Muscle of arm (tissue), 12 donors: Measurements from ENCODE around the gene ZNF576. TPM values are rescaled to one million over a fixed set of nuclear protein-coding genes. Genes with fewer than 3 reads are reported as not detected.
"Not testable (repeated sequence)": the region's sequence is repeated elsewhere in the genome, so short reads cannot be mapped to it uniquely, and the experiment has no call there.

Experiments
- DNase-seq: peaks from one replicate; pipeline ENCODE4 v3.0.0-alpha.2; 2013
- polyA plus RNA-seq, 12 donors: library from polyadenylated mRNA; unstranded; fragments of 120-200 nt; gene quantifications; one replicate each; pipeline ENCODE4 v1.2.1, GENCODE V29; 2013; ENCODE audit not compliant: insufficient read length in 12 of 12

The ZNF576 gene
- polyA plus RNA-seq, 12 donors: 7.2 to 11.6 (median 8.4) TPM; not detected in 2

DNA sequence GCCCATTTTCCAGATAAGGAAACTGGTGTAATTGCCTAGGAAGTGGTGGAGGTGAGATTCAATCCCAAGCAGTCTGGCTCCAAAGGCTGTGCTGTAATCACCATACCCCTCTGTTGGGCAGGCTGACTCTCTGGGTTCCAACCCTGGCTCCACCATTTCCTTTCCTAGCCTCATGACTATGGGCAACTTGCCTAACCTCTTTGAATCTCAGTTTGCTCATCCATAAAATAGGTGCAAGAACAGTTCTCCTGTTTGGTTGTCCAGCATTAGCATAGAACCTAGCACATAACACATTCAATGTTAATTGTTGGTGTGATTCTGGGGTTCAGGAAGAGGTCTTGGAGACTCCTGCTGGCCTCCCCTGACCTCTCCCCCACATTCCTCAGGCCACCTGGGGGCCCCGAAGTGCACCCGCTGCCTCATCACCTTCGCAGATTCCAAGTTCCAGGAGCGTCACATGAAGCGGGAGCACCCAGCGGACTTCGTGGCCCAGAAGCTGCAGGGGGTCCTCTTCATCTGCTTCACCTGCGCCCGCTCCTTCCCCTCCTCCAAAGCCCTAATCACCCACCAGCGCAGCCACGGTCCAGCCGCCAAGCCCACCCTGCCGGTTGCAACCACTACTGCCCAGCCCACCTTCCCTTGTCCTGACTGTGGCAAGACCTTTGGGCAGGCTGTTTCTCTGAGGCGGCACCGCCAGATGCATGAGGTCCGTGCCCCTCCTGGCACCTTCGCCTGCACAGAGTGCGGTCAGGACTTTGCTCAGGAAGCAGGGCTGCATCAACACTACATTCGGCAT lies 2.2 kb downstream of the ZNF576 start:
- no peak for DNase-seq

DNA sequence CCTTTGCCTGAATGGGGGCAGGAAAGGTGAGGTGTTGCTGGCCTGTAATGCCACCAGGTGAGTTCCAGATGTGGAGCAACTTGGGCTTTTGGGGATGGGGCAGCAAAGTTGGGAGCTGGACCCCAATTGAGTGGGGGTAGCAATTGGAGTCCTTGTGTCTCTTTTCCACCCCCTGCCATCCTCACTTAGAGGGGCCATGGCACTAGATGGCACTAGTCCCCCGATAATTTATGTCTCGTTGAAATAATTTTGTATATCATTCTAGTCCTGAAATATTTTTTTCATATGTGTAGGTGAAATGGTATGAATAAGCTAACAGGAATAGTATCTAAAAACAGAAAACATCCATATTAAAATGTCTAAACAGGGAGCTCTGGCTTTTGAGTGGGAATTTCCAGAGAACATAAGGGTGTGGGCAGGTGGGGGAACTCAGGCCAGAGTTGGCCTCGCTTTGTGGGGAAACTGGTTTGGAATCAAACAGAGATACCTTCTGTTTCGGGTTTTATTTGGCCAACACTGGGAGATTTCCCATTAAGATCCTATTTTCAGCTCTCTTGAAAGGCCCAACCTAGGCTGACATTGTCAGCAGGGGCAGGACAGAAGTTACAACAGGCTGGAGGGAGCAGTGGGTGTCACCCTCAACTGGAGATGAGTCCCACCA lies 3.4 kb downstream of the ZNF576 start:
- no peak for DNase-seq

DNA sequence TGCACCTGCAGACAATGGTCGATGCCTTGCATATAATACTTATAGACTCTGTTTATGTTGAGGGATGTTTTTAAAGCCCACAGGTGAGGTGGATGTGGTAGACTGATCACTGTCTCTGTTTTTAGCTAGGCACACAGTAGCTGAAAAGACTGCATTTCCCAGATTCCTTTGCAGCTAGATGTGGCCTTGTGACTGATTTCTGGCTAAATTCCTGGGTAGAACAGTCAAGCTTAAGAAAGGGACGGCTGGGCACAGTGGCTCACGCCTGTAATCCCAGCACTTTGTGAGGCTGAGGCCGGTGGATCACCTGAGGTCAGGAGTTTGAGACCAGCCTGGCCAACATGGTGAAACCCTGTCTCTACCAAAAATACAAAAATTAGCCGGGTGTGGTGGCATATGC lies 3.9 kb downstream of the ZNF576 start:
- not testable (repeated sequence) for DNase-seq

DNA sequence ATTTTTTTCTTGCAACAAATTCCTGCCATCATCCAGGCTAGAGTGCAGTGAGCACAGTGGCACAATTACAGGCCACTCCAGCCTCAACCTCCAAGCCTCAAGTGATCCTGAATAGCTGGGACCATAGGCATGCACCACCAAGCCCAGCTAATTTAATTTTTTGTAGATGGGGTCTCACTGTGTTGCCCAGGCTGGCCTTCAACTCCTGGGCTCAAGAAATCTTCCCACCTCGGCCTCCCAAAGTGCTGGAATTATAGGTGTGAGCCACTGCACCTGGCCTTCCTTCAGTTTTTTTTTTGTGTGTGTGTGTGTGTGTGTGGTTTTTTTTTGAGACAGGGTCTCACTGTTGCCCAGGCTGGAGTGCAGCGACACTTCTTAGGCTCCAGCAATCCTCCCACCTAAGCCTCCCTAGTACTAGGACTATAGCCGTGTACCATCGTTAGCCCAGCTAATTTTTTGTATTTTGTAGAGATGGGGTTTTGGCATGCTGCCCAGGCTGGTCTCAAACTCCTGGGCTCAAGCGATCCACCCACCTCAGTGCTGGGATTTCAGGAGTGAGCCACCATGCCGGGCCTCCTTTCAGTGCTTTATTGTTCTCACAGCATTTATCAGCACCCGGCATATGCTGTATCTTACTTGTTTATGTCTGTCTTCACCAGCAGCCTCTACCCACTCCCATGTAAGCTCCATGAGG lies 9.6 kb downstream of the ZNF576 start:
- no peak for DNase-seq

DNA sequence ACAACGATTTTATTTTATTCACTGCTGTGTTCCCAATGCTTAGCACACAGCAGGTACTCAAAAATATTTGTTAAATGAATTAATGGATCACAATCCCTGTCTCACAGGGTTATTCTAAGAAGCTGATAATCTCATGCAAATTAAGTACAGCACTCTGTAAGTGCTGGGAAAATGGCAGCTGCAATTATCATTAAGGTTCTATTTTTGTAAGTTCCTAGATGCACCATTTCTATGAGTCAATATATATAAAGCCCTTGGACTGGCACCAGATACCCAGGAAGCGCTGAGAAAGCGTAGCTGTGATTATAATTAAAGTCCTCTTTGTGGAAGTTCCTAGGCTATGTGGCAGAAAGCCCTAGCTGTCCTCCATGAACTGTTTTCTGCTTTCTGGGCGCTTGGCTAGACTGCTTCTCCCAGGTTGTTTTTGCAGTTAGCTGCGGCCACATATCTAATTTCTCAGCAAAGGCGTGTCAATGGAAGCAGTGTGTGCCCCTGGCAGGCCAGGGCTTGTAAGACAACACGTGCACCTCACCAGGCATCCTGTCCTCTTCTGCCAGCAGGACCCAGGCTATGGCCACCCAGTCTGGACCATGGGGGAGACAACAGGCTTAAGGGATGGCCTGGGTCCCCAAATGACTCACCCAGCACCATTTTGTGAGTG lies 10.3 kb downstream of the ZNF576 start:
- peak; percentile 26 for DNase-seq

DNA sequence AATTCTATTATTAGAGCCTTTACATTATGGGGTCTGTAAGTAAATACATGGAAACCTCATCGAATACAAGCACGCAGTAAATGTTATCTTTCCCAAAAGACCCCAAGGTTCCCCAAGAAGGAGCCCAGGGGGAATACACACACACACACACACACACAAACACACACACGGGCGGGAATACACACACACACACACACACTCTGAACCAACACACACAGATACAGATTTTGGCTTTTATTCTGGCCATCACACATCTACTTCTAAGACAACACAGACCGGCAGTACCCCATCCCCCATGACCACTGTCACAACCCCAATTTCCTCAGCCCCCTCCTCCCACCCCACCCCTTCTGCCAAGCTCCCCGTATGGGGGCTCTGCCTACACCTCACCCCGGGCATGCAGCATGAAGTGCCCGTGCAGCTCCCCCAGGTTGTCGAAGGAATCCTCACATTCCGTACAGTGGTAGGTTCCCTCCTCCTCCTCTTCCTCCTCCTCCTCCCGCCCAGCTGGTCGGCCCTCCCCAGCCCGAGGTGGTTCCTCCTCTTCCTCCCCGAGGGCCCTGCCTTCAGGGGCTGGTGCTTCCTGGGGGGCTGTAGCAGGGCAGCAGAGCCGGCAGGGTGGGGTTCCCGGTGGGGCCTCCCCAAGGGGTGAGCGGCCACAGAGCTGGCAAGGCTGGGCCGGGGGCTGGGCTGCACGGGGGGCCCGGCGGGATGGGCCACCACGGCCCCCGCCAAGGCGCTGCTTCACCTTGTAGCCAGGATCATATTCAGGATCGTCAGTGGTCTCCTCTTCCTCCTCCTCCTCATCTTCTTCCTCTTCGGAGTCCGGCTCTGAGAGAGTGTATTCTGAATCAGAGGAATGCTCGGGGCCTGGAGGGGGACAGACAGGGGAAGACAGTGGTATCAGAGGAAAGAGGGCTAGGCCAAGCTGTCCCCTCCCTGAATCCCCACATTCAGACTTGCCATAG lies 11.1 kb downstream of the ZNF576 start:
- DNase-seq: no peak

DNA sequence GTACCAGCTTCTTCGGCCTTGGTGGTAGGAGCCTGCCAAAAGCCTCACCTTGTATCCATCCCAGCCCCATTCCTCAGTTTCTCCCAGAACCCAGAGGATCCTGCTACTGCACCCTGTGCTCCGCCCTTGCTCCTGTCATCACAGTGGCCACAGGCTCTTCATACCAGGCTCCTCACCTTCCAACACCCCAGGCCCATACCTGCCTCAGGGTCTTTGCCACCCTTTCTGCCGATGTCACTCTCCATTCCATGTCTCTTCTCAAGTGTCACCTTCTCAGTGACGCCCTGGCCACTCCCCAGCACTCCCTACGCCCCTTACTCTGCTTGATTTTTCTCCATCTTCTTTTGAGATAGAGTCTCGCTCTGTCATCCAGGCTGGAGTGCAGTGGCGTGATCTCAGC lies 13.5 kb downstream of the ZNF576 start:
- DNase-seq: no peak

DNA sequence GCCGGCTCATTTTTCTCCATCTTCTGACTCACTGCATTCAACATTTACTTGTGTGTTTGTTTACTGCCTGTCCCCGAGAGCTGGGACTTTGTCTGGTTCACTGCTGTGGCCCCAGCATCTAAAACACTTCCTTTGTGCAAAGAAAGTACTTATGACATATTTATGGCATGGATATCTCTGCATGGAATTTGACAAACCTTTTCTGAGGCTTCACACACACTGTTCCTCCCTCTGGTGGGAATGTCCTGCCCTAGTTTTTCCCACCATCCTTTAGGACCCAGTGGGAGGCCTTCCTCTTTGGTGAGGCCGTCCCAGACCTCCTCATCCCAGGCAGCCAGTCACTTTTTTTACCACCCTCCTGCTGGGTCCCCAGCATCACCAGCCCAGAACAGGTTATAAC lies 14.1 kb downstream of the ZNF576 start:
- no peak for DNase-seq

DNA sequence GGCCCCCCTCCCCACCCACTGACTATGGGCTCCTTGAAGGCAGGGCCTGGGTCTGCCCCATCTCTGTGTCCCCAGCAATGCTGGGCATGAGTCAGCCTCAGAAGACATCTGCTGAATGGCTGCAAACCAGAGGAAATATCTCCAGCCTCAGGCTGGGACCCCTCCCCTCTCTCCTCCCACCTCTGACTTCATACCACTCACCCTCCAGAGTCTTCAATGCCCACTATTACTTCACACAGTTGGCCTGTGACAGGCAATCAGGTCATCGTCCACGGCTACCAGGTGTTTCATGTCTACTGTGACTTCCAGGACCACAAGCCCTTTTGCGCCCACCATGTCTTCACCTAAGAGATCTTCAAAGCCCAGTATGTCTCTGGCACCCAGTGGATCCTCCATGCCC lies 15.4 kb downstream of the ZNF576 start, which contains the start of gene SRRM5:
SRRM5 (plus strand) TSS at position 301 of the 400 bp plus-strand sequence; CDS start at position 335, 34 bp downstream.
- DNase-seq: no peak

DNA sequence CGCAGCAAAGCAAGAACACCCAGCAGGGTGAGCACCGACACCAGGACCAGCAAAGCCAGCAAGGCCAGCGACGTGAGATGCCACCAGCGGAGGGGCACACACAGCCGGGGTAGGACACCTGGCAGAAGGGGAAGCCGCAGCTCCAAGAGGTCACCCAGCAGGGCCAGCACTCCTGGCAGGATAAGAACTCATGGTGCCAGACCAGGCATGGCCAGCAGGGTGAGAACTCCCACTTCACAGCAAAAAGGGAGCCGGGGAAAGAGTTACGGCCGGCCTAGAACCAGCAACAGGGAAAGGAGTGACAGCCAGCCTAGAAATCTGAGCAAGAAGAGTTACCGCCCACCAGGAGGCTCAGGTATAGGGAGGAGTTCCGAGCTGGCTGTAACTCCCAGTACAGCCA lies 16.0 kb downstream of the ZNF576 start:
- DNase-seq: no peak

DNA sequence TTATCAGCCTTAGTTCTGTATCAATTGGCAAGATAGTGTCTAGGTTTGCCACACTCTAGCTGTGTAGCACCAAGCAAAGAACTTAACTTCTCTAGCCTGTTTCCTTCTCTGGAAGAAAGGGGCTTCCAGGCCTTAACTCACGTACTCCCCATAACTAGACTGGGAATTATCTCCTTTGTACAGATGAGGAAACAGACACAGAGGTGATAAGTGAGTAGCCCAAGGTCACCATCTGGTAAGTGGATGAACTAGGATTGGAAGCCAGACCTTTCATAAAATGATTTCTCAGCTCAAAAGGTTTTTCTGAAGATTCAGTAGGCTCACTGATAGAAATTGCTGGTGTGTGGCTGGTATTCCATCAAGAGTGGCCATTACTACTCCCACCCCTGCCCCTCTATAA lies 19.9 kb downstream of the ZNF576 start:
- DNase-seq: no peak

DNA sequence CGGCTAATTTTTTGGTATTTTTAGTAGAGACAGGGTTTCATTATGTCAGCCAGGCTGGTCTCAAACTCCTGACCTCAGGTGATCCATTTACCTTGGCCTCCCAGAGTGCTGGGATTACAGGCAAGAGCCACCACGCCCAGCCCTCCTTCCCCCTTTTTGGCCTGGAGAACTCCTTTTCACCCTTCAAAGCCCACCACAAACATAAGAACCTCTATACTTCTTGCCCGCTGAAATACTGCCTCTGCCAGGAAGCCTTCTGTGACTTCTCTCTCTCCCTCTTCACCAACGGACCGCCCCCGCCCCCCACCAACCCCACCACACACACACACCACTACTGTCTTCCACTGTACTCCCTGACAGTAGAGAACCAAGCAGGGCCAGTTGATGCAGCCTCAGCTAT lies 20.6 kb downstream of the ZNF576 start:
- no peak for DNase-seq

DNA sequence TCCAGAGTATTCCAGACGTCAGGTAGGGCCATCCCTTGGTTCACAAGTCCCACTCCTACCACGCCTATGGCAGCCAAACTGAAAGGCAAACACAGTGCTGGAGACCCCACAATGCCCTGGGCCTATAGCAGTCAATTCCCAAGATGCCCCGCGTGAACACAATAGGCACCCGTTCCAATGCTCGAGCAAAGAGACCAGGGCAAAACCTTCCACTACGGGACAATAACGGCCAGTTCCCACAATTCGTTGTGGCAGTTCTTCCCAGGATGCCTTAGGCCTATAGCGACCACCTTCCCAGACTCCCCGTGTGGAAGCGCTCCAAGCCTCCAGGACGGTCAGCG lies 22.5 kb downstream of the ZNF576 start:
- peak; percentile 38 for DNase-seq

DNA sequence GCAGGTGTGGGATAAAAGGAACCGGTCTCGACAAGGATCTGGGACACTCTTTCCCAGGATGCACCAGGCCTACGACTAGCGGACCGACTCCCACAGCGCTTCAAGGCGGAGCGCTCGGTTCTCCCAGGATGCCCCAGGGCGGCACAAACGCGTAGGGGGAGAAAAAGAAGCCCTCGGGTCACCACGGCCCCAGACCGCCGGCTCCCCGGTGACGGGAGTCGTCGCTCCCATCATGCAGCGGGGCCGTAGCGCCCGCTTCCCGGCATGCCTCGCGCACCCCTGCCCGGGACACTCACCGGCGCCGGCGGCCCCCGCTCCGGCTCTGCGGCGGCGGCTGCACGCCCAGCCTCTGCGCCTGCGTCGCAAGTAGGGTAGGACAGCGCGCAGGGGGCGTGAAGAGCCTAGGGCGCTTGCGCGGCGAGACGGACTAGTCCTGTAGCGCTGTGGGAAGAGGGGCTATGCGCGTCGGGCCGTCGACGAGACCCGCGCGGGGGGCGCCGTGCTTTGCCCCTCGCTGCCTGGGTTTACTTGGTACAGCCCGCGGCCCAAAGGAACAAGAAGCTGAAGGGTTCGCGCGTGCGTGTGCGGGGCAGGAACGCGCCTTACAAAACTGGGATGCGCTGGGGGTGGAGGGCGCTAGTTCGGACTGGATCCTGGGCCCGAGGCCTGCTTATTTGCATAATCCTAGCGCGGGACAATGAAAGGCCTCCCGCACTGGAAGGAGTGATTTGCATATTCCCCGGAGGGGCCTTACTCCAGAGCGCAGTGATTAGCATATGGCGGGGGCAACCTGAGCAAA lies 23.1 kb downstream of the ZNF576 start, which contains the start of gene ZNF428:
ZNF428 (minus strand) TSS at position 368 of the 799 bp plus-strand sequence. CDS start 5,325 bp downstream, outside the sequence.
- peak; percentile 89 for DNase-seq

DNA sequence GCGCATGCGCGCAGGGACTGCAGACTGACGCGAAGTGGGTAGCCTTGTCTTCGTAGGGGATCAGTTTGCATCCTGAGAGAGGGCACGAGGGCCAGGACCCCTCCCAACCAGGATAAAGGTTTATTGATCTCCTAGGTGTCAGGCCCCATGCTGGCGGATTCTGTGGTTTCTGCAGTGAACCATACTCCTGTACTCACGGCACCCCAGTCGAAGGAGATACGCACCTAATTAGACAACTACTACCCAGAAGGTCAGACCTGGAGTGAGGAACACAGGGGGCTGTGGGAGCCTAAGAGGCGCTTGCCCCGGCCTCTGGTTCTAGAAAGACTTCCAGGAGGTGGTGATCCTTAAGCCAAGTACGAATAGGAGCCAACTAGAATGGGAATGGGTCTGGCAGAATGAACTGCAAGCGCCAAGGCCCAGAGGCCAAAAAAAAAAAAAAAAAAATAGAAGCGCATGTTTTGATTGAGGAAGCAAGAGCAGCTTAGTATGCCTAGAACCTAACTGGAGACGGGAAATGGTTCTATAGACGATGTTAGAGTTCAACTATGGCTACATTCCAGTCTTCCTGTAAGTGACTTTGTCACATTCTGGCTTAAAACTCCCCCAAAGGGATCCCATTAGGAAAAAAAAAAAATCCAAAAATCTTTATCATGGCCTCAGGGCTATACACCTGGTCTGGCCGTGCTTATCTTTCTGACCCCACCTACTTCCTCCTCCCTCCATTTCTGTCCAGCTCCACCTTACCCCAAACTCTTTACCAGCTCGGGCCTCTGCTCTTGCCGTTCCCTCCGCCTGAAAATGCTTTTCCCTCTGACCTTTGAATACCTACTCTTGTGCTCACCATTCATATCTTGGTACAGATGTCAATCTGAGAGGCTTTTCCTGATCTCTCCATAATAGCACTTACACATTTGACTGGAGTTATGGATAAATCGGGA lies 23.9 kb downstream of the ZNF576 start:
- DNase-seq: no peak

DNA sequence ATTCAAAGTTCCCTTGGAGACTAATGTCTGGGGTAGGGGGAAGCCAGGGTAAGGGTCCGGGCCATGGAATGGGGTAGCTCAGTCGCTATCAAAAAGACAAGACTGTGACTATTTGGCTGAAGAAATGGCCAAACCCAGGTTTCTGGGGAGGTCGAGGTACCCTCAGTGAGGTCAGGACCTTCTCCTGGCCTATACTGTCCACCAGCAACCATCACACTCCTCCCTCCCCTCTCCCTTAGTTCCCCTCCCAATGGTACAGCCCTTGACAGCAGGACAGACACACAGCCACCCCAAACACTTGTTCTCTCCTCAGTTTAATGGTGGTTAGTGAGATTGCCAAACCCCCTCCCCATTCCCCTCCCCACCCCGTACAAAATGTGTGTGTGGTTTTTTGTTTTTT lies 25.7 kb downstream of the ZNF576 start:
- DNase-seq: no peak

DNA sequence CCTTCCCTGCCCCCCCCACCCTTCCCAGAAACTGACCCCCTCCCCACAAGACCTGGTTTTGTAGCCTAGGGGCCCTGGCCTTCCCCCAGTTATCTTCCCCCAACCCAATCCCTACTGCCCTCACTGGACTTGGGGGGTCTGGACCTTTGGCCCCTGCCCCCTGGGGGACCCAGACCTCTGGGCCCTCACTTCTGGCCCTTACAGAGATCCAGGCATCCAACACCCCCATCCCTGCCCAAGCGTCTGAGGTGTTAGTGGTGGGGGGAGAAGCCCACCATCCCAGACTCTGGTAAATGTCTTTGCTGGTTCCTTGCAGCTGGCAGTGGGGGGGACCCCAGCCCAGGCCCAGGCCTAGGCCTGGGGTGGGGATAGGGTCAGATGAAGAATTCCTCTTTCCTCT lies 26.6 kb downstream of the ZNF576 start:
- no peak for DNase-seq

DNA sequence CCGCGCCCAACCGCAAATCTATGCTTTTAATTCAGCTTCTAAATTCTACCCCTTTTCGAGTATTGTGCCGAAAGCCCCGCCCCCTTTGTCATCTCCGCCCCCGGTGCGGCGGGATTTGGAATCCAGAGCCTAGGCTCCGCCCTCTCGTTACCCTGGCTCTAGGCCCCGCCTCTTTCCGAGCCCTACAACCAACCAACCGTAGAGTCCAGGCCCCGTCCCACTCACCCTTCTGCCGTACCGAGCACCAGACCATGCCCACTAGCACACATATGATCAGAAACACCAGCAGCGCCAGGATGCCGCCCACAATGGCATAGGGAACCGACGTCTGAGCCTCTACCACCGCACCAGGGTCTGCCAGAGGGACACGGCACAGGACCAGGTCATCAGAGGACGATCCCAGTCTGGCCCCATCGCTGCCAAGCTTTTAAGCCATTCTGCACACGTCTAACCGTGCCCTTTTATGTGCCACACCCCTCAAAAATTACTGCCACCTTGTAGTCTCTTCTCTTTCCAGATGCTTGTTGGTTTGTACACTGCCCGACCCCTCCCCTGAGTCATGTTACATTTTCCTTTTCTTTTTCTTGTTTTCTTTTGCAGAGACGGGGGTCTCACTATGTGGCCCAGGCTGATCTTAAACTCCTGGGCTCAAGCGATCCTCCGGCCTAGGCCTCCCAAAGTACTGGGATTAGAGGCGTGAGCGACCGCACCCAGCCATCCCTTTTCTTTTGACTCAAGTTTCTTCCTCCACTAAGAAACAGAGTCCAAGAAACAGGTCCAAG lies 27.7 kb downstream of the ZNF576 start:
- DNase-seq: no peak
